Thyroid gland (tissue), 4 donors: ENCODE data around the gene SCO2.

Experiments used
- POLR2A ChIP-seq, 2 donors: fragments of 450-650 bp; IDR thresholded peaks; one replicate each; pipeline ENCODE4 v1.6.1; 2017; ENCODE audit warnings: antibody characterized with exemption in 2 of 2, mild to moderate bottlenecking in 2 of 2, moderate library complexity in 1 of 2
- TF ChIP-seq, protein P1 (sequence below), 6 experiments: fragments of 200-600 bp in 3 of 6; fragments of 450-650 bp in 3 of 6; sonication (generic) in 3 of 6; IDR thresholded peaks; one replicate each; pipeline ENCODE4 v1.5.1; 2016 to 2019; ENCODE audit warnings: antibody characterized with exemption in 6 of 6, mild to moderate bottlenecking in 2 of 6, inconsistent platforms in 1 of 6, moderate library complexity in 1 of 6

- TF ChIP-seq, protein P1, sequence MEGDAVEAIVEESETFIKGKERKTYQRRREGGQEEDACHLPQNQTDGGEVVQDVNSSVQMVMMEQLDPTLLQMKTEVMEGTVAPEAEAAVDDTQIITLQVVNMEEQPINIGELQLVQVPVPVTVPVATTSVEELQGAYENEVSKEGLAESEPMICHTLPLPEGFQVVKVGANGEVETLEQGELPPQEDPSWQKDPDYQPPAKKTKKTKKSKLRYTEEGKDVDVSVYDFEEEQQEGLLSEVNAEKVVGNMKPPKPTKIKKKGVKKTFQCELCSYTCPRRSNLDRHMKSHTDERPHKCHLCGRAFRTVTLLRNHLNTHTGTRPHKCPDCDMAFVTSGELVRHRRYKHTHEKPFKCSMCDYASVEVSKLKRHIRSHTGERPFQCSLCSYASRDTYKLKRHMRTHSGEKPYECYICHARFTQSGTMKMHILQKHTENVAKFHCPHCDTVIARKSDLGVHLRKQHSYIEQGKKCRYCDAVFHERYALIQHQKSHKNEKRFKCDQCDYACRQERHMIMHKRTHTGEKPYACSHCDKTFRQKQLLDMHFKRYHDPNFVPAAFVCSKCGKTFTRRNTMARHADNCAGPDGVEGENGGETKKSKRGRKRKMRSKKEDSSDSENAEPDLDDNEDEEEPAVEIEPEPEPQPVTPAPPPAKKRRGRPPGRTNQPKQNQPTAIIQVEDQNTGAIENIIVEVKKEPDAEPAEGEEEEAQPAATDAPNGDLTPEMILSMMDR (IDR thresholded peaks at IDR 0.05): no peak
- peak in 1 of 2 donors; percentile 79 for TF ChIP-seq POLR2A (IDR thresholded peaks at IDR 0.05)
These were observed 51.3 kb downstream of the SCO2 start for GRCh38 chr22:50473855-50474671.
